Measurements from ENCODE around the gene EIF3L.
"Not testable (repeated sequence)": the region's sequence is repeated elsewhere in the genome, so short reads cannot be mapped to it uniquely, and the experiment has no call there.

The EIF3L gene

GRCh38 chr22:37849089-37849751 lies at the start of gene EIF3L:
TSS of gene EIF3L (plus strand) at chr22:37849419. CDS start at chr22:37849450, 31 bp downstream.
- DNase-seq (ENCODE audit: low spot score) = peak; percentile 92

DNA sequence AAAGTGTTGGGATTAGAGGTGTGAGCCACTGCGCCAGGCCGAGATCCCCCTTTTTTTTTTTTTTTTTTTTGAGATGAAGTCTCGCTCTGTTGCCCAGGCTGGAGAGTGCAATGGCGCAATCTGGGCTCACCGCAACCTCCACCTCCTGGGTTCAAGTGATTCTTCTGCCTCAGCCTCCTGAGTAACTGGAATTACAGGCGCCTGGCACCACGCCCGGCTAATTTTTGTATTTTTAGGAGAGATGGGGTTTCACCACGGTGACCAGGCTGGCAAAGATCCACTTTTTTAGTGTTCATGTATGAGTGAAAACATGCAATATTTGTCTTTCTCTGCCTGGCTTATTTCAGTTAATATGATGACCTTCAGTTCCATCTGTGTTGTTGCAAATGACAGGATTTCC lies 49.2 kb upstream of the EIF3L start:
- not testable (repeated sequence) for DNase-seq (ENCODE audit: low spot score)

DNA sequence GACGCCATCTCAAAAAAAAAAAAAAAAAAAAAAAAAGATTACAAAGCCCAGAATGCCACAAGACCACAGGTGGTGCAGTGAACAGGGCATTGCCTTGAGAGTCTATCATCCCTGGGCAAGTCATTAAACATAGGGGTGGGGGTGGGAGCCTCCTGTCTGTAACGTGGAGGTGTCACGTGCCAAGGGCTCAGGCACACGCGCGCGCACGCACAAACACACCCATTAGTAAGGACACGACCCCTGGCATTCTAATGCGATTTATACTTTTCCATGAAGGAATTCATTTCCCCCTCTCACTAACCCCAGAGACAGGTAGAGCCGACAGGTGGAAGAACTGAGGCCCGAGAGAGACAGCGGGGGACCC lies 47.3 kb upstream of the EIF3L start:
- DNase-seq (ENCODE audit: low spot score) = no peak

- DNase-seq (ENCODE audit: low spot score) = peak; percentile 82
Observed at GRCh38 chr22:37802310-37803194, 46.7 kb upstream of the EIF3L start.

GRCh38 chr22:37803195-37803638 lies 46.0 kb upstream of the EIF3L start:
- DNase-seq (ENCODE audit: low spot score) = no peak

- peak; percentile 63 for DNase-seq (ENCODE audit: low spot score)
Observed at GRCh38 chr22:37803639-37804351, 45.4 kb upstream of the EIF3L start.

DNA sequence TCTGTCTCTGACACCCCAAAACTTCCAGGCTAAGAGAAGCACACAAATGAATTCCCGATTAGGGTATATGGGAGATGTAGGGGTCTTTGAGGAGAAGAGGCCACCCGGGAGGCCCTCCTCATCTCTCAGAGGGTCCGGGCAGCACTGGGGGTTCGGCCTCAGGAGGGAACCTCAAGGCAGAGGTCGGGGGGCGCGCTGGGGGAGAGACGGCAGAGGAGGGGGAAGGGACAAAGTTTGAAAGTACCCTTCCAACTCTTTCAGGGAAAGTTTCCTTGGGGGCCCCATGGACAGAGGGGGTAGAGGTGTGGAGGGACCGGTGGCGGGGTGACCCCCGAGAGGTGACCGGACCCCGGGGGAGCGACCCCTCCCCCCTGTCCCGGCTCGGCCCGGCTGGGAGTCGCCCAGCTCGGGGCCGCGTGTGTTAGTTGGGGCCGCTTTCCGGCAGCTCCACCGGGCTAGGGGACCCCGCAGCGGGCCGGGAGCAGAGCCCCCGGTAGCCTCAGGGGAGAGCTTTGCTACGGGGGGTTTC lies 44.8 kb upstream of the EIF3L start:
- DNase-seq (ENCODE audit: low spot score) = peak; percentile 69

GRCh38 chr22:37804881-37805809 lies 44.1 kb upstream of the EIF3L start:
- peak; percentile 95 for DNase-seq (ENCODE audit: low spot score)

- DNase-seq (ENCODE audit: low spot score) = no peak
Observed at GRCh38 chr22:37805810-37806277, 43.4 kb upstream of the EIF3L start.

DNA sequence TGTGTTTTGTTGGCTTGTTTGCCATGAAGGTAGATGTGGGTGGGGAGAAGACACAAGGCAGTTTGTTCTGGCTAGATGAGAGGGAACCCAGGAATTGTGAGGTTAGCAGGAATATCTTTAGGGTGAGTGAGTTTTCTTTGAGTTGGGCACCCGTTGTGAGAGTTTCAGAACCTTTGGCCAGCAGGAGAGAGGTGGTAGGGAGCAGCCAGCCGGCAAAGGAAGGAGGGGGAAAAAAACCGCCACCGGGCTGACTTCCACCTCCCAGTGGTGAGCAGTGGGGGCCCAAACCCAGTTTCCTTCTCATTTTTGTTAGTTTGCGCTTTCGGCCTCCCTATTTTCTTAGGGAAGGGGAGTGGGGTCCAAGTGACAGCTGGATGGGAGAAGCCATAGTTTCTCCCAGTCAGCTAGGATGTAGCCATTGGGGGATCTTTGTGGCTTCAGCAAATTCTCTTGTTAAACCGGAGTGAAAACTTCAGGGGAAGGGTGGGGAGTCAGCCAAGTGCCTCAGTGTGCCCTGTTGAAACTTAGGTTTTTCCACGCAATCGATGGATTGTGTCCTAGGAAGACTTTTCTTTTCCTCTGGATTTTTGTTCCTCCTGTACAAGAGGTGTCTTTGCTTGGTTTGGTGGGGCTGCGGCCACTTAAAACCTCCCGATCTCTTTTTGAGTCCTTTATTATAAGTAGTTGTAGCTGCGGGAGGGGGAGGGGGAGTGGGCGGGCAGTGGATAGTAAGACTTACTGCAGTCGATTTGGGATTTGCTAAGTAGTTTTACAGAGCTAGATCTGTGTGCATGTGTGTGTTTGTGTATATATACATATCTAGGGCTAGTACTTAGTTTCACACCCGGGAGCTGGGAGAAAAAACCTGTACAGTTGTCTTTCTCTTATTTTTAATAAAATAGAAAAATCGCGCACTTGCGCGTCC lies 42.5 kb upstream of the EIF3L start:
- peak; percentile 67 for DNase-seq (ENCODE audit: low spot score)

DNA sequence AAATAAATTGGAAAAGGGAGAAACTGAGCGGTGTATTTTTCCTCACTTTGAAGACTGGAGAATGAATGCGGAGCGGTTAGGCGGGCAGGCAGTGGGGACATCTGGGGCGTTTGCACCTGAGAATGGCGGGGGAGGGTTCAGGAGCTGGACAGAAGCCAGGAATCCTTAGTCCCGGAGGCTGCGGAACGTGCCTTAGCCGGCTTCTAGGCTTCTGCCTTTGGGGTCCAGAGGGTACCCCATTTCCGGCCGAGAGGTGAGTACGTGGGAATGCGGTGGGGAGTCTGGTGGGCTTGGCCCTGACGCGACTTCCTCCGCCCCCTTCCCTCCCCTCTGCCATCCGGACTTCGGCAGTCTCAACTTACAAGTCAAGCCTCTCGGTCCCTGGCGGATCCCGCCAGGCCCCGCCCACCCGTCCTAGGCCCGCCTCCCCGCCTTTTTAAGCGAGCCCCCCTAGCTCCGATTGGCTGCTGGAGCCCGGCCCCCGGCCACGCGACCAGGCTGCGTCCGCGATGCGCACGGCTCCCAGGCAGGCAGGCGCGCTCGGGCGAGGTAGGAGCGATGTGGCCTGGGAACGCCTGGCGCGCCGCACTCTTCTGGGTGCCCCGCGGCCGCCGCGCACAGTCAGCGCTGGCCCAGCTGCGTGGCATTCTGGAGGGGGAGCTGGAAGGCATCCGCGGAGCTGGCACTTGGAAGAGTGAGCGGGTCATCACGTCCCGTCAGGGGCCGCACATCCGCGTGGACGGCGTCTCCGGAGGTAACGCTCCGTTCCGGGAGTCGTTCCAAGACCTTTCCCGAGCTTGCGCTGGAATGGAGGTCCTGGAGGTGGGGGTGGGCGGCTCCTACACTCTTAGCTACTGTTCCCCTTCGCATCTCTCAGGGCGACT lies 41.6 kb upstream of the EIF3L start, which contains the start of gene GCAT:
Gene GCAT (plus strand): TSS at position 525 of the 884 bp plus-strand sequence. CDS start 34 bp downstream, at position 559.
- DNase-seq (ENCODE audit: low spot score) = peak; percentile 98

GRCh38 chr22:37808294-37808657 lies 40.9 kb upstream of the EIF3L start:
- DNase-seq (ENCODE audit: low spot score) = no peak

DNA sequence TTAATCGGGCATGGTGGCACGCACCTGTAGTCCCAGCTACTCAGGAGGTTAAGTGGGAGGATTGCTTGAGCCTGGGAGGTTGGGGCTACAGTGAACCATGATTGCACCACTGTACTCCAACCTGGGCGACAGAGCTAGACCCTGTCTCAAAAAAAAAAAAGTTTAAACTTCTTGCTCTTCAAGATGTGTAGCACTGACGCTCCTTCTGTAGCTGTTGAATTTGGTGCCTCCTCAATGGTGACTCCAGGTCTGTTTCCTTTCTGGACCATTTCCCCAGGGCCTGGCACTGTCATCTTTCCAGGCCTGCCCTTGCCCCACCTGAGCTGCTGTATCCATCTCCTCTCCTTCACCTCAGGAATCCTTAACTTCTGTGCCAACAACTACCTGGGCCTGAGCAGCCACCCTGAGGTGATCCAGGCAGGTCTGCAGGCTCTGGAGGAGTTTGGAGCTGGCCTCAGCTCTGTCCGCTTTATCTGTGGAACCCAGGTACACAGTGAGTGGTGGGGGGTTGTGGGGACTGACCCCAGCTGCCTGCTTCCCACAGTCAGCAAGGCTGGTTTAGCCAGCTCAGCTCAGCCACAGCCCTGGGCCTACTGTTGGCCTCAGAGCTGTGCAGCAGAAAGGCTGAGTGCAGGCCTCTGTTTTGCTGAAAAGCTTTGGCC lies 39.4 kb upstream of the EIF3L start:
- no peak for DNase-seq (ENCODE audit: low spot score)

GRCh38 chr22:37811867-37812266 lies 37.4 kb upstream of the EIF3L start:
- DNase-seq (ENCODE audit: low spot score) = no peak

GRCh38 chr22:37812869-37813678 lies 36.1 kb upstream of the EIF3L start:
- no peak for DNase-seq (ENCODE audit: low spot score)

GRCh38 chr22:37815593-37815992 lies 33.6 kb upstream of the EIF3L start:
- no peak for DNase-seq (ENCODE audit: low spot score)

DNA sequence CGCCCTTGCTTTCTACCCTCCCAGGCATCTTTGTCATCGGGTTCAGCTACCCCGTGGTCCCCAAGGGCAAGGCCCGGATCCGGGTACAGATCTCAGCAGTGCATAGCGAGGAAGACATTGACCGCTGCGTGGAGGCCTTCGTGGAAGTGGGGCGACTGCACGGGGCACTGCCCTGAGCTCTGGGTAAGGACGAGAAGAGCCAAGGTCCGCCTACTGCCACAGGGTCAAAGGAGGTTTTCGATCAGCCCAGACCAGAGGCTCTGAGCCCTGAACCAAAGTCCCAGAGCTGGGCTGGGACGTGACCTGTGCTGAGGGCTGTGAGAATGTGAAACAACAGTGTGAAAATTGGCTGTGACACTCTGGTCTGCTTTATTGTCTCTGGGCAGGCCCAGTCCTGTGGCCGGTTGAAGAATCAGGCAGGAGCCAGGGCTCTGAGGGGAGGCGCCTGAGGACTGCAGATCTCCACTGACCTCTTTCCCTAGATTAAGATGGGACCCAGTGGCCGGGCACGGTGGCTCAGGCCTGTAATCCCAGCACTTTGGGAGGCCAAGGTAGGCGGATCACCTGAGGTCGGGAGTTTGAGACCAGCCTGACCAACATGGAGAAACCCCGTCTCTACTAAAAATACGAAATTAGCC lies 32.6 kb upstream of the EIF3L start:
- no peak for DNase-seq (ENCODE audit: low spot score)

Measured in left forelimb (tissue), 1 donor.